ENCODE data around the gene PBX1. TPM values are rescaled to one million over a fixed set of nuclear protein-coding genes. Genes with fewer than 3 reads are reported as not detected.
"Not testable (repeated sequence)": the region's sequence is repeated elsewhere in the genome, so short reads cannot be mapped to it uniquely, and the experiment has no call there.

PBX1 gene
- total RNA-seq, 1 donor from 2014 or later, result 4.8 TPM

- DNase-seq (ENCODE audit: low read depth, low spot score), result no peak
Measured at GRCh38 chr1:164589961-164590507, 31.1 kb downstream of the PBX1 start.

- DNase-seq (ENCODE audit: low read depth, low spot score), result no peak
Measured at GRCh38 chr1:164590592-164590991, 31.6 kb downstream of the PBX1 start.

GRCh38 chr1:164591858-164592257 is 32.9 kb downstream of the PBX1 start:
- DNase-seq (ENCODE audit: low read depth, low spot score), result no peak

GRCh38 chr1:164592634-164593033 is 33.6 kb downstream of the PBX1 start:
- DNase-seq (ENCODE audit: low read depth, low spot score), result no peak

- no peak for DNase-seq (ENCODE audit: low read depth, low spot score)
Measured at GRCh38 chr1:164595212-164595611, 36.2 kb downstream of the PBX1 start.

GRCh38 chr1:164596172-164596571 is 37.2 kb downstream of the PBX1 start:
- no peak for DNase-seq (ENCODE audit: low read depth, low spot score)

GRCh38 chr1:164598719-164599118 is 39.7 kb downstream of the PBX1 start:
- no peak for DNase-seq (ENCODE audit: low read depth, low spot score)

GRCh38 chr1:164599272-164599671 is 40.3 kb downstream of the PBX1 start:
- no peak for DNase-seq (ENCODE audit: low read depth, low spot score)

GRCh38 chr1:164601399-164602100 is 42.6 kb downstream of the PBX1 start:
- DNase-seq (ENCODE audit: low read depth, low spot score), result no peak

- no peak for DNase-seq (ENCODE audit: low read depth, low spot score)
Measured at GRCh38 chr1:164602101-164602422, 43.1 kb downstream of the PBX1 start.

- DNase-seq (ENCODE audit: low read depth, low spot score), result no peak
Measured at GRCh38 chr1:164602480-164603093, 43.6 kb downstream of the PBX1 start.

GRCh38 chr1:164603805-164604204 is 44.8 kb downstream of the PBX1 start:
- DNase-seq (ENCODE audit: low read depth, low spot score), result not testable (repeated sequence)

- no peak for DNase-seq (ENCODE audit: low read depth, low spot score)
Measured at GRCh38 chr1:164604541-164604940, 45.6 kb downstream of the PBX1 start.

GRCh38 chr1:164605254-164606091 is 46.5 kb downstream of the PBX1 start:
- no peak for DNase-seq (ENCODE audit: low read depth, low spot score)

GRCh38 chr1:164607351-164607750 is 48.4 kb downstream of the PBX1 start:
- no peak for DNase-seq (ENCODE audit: low read depth, low spot score)

GRCh38 chr1:164608651-164609057 is 49.7 kb downstream of the PBX1 start:
- no peak for DNase-seq (ENCODE audit: low read depth, low spot score)

- DNase-seq (ENCODE audit: low read depth, low spot score), result no peak
Measured at GRCh38 chr1:164609089-164609488, 50.1 kb downstream of the PBX1 start.

GRCh38 chr1:164610538-164611222 is 51.7 kb downstream of the PBX1 start:
- no peak for DNase-seq (ENCODE audit: low read depth, low spot score)

GRCh38 chr1:164611754-164612642 is 53.0 kb downstream of the PBX1 start:
- DNase-seq (ENCODE audit: low read depth, low spot score), result peak; percentile 32

- DNase-seq (ENCODE audit: low read depth, low spot score), result no peak
Measured at GRCh38 chr1:164613176-164613575, 54.2 kb downstream of the PBX1 start.

GRCh38 chr1:164614316-164614715 is 55.3 kb downstream of the PBX1 start:
- DNase-seq (ENCODE audit: low read depth, low spot score), result no peak

Measured in pulmonary artery endothelial cell (primary cell).